GM21737 (cell line): ENCODE data around the gene RPS15.
A peak's percentile ranks its signal among the peaks of the same experiment; 100 is the strongest.
"Not testable (repeated sequence)": the region's sequence is repeated elsewhere in the genome, so short reads cannot be mapped to it uniquely, and the experiment has no call there.

ENCODE experiments used
- ATAC-seq: cut with Tn5 transposase; IDR thresholded peaks from one replicate; pipeline ENCODE4 v1.9.1; 2021; ENCODE audit warnings: mild to moderate bottlenecking, moderate library complexity; ENCODE audit not compliant: unreplicated experiment

The RPS15 gene

GRCh38 chr19:1433119-1434039 is 4.8 kb upstream of the RPS15 start:
- ATAC-seq, result no peak

DNA sequence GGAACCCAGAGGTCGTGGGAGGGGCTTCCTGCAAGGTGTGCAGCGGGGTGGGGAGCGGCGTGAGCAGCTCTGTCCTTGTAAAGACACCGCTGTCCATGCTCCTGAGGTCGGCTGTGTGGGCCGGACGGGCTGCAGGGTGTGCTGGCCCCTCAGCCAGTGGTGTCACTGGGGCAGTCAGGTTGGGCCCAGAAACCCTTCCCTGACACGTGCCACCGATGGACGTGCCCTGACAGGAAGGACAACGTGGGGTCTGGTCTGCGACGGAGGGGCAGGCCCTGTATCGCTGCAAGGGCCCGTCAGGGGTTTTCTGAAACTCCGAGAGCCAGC is 4.2 kb upstream of the RPS15 start:
- no peak for ATAC-seq

DNA sequence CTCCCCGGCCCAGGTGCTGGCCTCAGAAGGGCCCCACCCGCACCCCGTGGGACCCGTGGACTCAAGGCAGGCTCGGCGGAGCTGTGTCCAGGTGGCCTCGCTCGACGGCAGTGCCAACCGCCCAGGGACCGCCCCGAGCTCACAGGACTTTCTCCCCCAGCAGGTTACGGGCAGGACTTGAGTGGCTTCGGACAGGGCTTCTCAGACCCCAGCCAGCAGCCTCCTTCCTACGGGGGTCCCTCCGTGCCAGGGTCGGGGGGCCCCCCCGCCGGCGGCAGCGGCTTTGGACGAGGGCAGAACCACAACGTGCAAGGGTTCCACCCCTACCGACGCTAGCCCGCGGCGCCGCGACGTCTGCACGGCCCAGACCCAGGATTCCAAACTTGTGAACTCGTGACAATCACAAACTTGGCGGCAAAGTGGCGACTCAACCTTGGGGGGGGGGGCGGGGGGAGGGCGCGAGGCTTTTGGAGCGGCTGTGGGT is 3.6 kb upstream of the RPS15 start:
- no peak for ATAC-seq

DNA sequence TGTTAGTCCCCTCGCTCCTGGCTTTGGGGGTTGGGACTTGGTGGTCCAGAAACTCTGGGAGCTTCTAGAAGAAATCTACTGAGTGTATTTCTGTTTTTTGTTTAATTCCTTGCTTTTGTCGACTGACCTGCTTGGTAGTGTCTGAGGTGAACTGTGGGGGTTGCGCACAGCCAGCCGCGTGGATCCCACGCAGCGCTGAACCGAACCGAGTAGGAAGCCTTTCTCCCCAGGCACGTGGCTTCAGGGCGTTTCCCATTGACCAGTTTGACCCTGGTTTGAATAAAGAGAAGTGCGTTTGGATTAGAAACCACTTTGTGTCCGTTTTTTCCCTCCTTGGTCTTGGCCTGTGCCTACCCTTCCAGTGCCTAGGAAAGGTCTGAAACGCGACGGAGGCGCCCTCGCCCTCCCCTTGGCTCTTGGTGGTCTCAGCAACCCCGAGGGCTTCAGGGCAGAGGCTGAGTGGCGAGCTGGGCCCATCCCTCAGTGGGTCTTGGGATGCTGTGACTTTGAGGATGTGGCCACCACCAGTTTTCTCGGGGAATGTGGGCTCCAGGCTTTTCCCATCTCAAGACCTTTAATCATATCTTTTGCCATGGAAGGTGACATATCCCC is 2.7 kb upstream of the RPS15 start:
- no peak for ATAC-seq

DNA sequence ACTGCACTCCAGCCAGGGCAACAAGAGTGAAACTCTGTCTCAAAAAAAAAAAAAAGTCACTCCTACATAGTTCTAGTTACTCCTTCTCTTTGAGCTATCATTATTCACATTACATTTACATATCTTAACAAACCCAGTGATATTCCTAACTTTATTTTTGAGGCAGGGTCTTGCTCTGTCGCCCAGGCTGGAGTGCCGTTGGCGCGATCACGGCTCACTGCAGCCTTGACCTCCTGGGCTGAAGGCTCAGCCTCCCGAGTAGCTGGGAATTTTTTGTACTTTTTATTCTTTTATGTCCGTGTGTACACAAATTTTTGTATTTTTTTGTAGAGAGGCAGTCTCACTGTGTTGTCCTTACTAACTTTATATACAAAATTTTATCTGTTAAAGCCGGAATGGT is 587 bp upstream of the RPS15 start:
- no peak for ATAC-seq

DNA sequence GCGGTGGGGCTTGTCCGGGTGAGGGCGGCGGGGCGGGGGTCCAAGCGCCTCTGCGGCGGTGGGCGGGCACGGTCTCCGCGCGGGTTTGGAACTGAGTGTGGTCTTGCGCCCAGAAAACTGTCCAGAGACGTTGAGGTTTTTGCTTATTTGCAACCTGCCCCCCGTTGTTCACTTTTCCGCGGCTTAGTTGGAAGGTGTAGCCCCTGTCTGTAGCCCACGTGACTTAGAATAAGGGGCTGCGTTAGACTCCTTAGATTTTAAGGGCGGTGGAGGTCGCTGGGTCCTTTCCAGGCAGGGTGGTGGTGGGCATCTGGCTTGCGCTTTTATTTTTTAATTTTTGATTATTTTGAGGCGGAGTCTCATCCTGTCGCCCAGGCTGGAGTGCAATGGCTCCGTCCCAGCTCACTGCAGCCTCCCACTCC is 748 bp downstream of the RPS15 start:
- ATAC-seq, result peak; percentile 1

DNA sequence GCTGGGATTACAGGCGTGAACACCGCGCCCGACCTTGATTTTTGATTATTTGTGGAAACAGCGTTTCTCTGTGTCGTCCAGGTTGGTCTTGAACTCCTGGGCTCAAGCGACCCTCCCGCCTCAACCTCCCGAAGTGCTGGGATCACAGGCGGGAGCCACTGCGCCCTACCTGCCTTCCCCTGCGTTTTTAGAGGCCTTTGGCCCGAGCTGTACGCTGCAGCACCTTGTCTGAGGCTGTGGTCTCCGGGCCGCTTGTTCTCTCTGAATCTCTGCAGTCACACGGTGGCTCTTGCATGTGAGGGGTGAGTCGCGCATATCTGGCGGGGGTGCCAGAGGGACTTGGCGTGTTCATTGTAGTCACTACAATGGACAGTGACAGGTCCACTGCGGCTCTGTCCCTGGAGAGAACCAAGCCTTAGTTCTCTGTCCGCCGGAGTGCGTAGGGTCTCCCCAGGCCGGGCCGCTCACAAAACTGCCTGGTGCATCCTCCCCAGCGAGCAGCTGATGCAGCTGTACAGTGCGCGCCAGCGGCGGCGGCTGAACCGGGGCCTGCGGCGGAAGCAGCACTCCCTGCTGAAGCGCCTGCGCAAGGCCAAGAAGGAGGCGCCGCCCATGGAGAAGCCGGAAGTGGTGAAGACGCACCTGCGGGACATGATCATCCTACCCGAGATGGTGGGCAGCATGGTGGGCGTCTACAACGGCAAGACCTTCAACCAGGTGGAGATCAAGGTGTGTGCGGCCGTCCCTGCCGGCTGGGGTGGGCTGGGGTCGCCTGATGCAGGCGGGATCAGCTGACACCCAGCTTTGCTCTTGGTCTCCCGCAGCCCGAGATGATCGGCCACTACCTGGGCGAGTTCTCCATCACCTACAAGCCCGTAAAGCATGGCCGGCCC is 1.6 kb downstream of the RPS15 start:
- not testable (repeated sequence) for ATAC-seq

DNA sequence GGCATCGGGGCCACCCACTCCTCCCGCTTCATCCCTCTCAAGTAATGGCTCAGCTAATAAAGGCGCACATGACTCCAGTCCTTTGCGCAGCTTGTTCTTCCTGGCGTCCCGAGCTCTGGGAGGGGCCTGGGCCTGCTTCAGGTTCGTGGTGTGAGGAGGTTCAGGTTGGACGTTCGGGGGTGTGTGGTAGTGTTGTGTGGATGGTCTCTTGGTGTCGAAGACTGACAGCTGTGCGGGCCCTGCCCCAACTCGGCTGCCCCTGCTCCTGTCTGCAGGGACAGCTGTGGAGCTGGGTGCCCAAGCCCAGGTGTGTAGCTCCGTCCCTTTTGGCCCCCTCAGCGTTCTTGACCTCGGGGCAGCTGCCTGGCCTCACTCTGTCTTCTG is 2.2 kb downstream of the RPS15 start:
- ATAC-seq, result no peak

DNA sequence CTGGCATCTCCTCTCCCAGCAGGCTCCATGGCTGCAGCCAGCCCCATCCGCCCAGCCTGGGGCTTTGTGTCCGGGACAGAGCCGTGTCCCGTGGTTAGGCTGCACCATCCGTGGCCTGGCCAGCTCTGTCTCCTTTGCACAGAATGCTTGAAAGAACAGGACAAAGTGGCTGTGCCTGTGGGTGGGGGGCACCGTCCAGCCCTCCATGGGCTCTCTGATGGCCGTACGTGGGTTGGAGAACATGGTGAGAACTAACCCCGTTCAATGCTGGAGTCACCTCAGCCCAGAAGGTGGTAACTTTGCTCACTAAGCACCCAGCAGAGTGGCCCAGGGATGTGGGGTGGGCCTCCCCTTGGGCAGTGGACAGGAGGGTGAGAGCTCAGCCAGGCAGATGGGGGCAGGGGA is 2.8 kb downstream of the RPS15 start:
- no peak for ATAC-seq

- no peak for ATAC-seq
Measured at GRCh38 chr19:1441677-1442438, 3.7 kb downstream of the RPS15 start.

DNA sequence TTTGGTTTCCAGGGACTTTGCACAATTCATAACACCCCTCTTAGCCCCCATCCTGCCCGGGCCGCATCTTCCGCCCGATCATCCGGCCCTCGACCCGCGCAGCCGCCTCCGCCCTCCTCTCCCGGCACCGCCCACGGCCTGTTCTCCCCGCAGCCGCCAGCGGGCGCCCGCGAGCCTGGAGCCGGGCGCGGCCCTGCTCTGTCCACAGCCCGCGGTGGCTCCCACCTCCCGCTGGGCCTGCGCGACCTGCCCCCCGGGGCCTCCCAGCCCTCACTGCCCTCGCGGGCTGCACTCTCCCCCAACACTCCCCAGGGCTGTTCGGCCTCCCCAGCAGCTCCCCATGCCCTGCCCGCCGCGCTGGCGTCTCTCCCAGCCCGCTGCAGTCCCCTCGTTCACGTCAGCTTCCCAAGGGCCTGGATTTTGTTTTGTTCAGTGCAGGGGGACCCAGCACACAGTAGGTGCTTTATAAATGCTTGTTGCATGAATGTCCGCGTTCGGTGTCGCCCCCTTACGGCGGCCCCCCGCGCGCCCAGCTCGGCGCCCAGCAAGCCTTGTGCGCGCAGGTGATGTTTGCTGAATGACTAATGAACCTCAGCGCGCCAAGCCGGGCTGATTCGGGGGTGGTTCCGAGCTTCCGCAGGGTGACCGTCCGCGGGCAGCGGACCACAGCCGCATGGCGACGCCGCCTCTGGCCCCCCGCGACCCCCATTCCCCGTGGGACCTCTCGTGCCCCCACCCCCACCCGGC is 7.2 kb downstream of the RPS15 start:
- peak; percentile 72 for ATAC-seq

GRCh38 chr19:1445932-1446712 is 7.9 kb downstream of the RPS15 start:
- ATAC-seq, result no peak

DNA sequence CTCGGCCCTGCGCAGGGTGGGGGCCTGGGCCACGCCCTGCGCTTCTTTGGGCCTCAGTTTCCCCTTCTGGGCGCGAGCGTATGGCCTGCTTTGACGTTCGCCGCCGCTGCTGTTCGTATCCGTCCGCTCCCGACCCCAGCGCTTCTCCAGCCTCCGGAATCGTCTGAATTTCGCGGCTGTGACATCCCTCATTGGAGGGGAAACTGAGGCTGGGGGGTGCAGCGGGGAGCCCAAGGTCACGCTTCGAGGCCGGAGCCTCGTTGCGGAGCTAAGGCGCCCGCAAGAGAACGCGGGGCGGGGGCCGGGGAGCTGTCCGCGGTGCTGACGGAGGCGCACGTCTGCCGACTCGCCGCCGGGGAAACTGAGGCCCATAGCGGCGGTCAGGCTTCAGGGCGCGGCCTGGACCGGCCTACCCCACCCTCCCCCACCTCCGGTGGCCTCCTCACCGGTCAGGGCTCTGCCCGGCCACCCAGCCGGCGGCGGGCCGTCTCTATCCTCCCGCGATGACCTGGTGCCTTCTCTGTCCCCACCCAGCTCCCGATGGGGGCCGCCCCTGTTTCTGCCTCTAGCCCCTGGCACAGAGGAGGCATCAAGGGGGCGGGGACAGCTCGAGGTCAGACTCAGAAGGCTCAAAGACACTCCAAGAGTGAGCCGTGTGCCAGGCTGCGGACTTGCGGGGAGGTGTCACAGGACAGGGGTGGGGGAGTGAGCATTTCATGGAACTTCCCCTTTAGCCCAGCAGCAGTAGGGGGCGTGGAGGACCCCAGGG is 8.7 kb downstream of the RPS15 start:
- no peak for ATAC-seq

- no peak for ATAC-seq
Measured at GRCh38 chr19:1447504-1447903, 9.3 kb downstream of the RPS15 start.

GRCh38 chr19:1447944-1448343 is 9.7 kb downstream of the RPS15 start:
- ATAC-seq, result no peak

- no peak for ATAC-seq
Measured at GRCh38 chr19:1449467-1450442, 11.6 kb downstream of the RPS15 start, which contains the start of gene APC2. Gene APC2 (plus strand): TSS chr19:1450121. CDS start chr19:1453002, 2,881 bp downstream.
